Natural killer cell (primary cell): ENCODE data around the gene PROM1. TPM values are rescaled to one million over a fixed set of nuclear protein-coding genes. Genes with fewer than 3 reads are reported as not detected.

Source experiments
- ATAC-seq, 3 donors: fragments of 150-1000 bp in 2 of 3; fragments of 200-7000 bp in 1 of 3; cut with Tn5 transposase; 1 replicate in 1 of 3; 2 replicates in 2 of 3; pipeline ENCODE4 v1.10.0; 2021; ENCODE audit warnings: mild to moderate bottlenecking in 2 of 3, moderate library complexity in 2 of 3
- DNase-seq, 2 donors: peaks; one replicate each; pipeline versions ENCODE4 v3.0.0 to v3.0.0-alpha.2; 2013 to 2021; ENCODE audit warnings: mixed read lengths in 1 of 2
- H3K27ac ChIP-seq: one replicate; pipeline ENCODE4 v1.5.1; 2013; ENCODE audit warnings: mild to moderate bottlenecking, low read length
- H3K27me3 ChIP-seq: one replicate; pipeline ENCODE4 v1.6.1; 2013; ENCODE audit warnings: low read length; ENCODE audit not compliant: control insufficient read depth, insufficient read depth
- H3K36me3 ChIP-seq: one replicate; pipeline ENCODE4 v1.6.1; 2013; ENCODE audit warnings: low read length; ENCODE audit not compliant: control insufficient read depth, insufficient read depth
- H3K4me1 ChIP-seq: one replicate; pipeline ENCODE4 v1.6.1; 2013; ENCODE audit warnings: low read length; ENCODE audit not compliant: control insufficient read depth, insufficient read depth
- H3K4me3 ChIP-seq: one replicate; pipeline ENCODE4 v1.5.1; 2013; ENCODE audit warnings: low read length
- H3K9me3 ChIP-seq: one replicate; pipeline ENCODE4 v1.6.1; 2013; ENCODE audit warnings: low read length; ENCODE audit not compliant: control insufficient read depth, insufficient read depth
- H3K27ac Mint-ChIP-seq, 2 donors: one replicate each; pipeline ENCODE4 v1.8.0; 2022; ENCODE audit warnings: mild to moderate bottlenecking in 2 of 2, mixed read lengths in 2 of 2, moderate library complexity in 1 of 2
- H3K27me3 Mint-ChIP-seq, 2 donors: one replicate each; pipeline ENCODE4 v1.8.0; 2022; ENCODE audit warnings: low read depth in 2 of 2, mixed read lengths in 2 of 2
- H3K36me3 Mint-ChIP-seq: one replicate; pipeline ENCODE4 v1.8.0; 2022; ENCODE audit warnings: mixed read lengths
- H3K4me1 Mint-ChIP-seq, 2 donors: one replicate each; pipeline ENCODE4 v1.8.0; 2022; ENCODE audit warnings: mixed read lengths in 2 of 2
- H3K4me3 Mint-ChIP-seq: one replicate; pipeline ENCODE4 v1.8.0; 2022; ENCODE audit warnings: mild to moderate bottlenecking, moderate library complexity, mixed read lengths
- H3K9me3 Mint-ChIP-seq, 2 donors: one replicate each; pipeline ENCODE4 v1.8.0; 2022; ENCODE audit warnings: mixed read lengths in 2 of 2
- WGBS: methylation state at CpG from one replicate; pipeline ENCODE4 v1.1.7; 2013; ENCODE audit warnings: missing lambda C conversion rate; ENCODE audit not compliant: insufficient coverage; 5-methylcytosine and 5-hydroxymethylcytosine counted together
- intact Hi-C: fragments of 100-400 bp; cut with micrococcal nuclease; formaldehyde crosslinking; loops from one replicate; pipeline ENCODE4 v1.14.2; 2022
- total RNA-seq, 4 donors: library from RNA; stranded (reverse); fragments of 120-200 nt in 1 of 4; gene quantifications; one replicate each; pipeline versions ENCODE4 v1.2.3 to v1.2.4, GENCODE V29; 2013 to 2022
- TF ChIP-seq, protein P1 (sequence below): fragments of 200-600 bp; IDR thresholded peaks from one replicate; pipeline ENCODE4 v1.8.0; 2022; ENCODE audit warnings: antibody characterized with exemption

The PROM1 gene
- total RNA-seq, 3 donors from 2014 or later (not counting 1 experiment from before 2014, with no cell fraction given) = not detected

DNA sequence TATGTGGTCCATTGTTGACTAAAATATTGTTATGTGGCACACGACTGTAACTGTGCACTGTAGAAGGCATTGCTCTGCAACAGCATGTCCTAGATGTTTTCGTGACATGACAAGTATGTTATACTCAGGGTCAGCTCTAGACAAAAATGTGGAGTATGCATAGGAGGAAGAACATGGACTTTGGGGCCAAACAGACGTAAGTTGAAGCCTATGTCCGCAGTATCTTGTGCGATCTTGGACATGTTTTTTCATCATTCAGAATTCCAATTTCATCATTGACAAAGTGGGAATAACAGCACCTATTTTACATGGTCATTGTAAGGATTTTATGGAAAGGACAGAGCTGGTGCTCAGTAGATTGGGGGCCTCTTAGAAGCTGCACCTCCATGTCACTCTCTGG, 27.7 kb upstream of the PROM1 start:
- Mint-ChIP-seq H3K36me3 (no peaks in the 10 kb centered on the region), H3K9me3 (no peaks in the 10 kb centered on the region), H3K4me1 (no peaks in the 10 kb centered on the region), H3K27ac (no peak overlapping the region), H3K4me3 (no peak overlapping the region), H3K27me3 (peaks cover 12 to 27% of the 10 kb centered on the region in 2 donors)
- ATAC-seq (no peak), DNase-seq (no peak)
- 97% methylated on average over 5 of the region's 5 CpGs for WGBS
- Histone ChIP-seq H3K36me3 (no peaks in the 10 kb centered on the region), H3K4me3 (no peak overlapping the region), H3K27ac (no peak overlapping the region), H3K27me3 (no peaks in the 10 kb centered on the region), H3K4me1 (no peaks in the 10 kb centered on the region), H3K9me3 (no peaks in the 10 kb centered on the region)
- intact Hi-C loops = no loop called here
- TF ChIP-seq, protein P1, sequence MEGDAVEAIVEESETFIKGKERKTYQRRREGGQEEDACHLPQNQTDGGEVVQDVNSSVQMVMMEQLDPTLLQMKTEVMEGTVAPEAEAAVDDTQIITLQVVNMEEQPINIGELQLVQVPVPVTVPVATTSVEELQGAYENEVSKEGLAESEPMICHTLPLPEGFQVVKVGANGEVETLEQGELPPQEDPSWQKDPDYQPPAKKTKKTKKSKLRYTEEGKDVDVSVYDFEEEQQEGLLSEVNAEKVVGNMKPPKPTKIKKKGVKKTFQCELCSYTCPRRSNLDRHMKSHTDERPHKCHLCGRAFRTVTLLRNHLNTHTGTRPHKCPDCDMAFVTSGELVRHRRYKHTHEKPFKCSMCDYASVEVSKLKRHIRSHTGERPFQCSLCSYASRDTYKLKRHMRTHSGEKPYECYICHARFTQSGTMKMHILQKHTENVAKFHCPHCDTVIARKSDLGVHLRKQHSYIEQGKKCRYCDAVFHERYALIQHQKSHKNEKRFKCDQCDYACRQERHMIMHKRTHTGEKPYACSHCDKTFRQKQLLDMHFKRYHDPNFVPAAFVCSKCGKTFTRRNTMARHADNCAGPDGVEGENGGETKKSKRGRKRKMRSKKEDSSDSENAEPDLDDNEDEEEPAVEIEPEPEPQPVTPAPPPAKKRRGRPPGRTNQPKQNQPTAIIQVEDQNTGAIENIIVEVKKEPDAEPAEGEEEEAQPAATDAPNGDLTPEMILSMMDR = no peak

DNA sequence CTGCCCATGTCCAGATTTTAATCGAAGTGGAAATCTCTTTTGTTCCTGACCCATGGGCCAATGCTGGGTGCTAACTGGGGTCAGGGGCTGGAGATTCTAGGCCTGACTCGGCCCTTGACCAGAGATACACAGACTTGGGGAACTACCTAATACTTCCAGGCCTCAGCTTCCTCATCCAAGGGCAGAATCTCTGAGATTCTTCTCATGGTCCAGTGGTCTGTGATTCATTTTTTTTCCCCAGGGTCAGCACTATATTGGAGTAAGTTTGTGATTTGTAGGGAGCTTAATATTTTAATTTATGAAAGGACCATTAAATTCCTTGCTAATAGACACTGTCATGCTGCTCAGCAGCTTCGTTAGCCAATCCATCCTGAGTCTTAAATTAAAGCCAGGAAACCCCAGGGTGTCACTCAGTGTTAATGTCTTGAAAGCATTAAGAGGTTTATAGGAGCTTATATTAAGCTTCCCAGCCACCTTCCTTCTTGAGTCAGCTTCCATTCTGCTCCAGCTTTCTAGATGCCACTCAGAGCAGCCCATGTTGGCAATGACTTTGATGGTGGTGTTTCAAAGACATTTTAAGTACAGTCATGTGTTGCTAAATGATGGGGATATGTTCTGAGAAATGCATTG, 27.0 kb upstream of the PROM1 start:
- no peaks in the 10 kb centered on the region for H3K4me1 ChIP-seq
- H3K4me3 ChIP-seq = no peak overlapping the region
- no peak overlapping the region for H3K27ac ChIP-seq
- H3K36me3 Mint-ChIP-seq = no peaks in the 10 kb centered on the region
- no peak overlapping the region for H3K27ac Mint-ChIP-seq
- peaks cover 12 to 20% of the 10 kb centered on the region in 2 donors for H3K27me3 Mint-ChIP-seq
- intact Hi-C loops = no loop called here
- TF ChIP-seq, protein P1 = no peak
- H3K27me3 ChIP-seq = no peaks in the 10 kb centered on the region
- H3K4me3 Mint-ChIP-seq = no peak overlapping the region
- H3K9me3 Mint-ChIP-seq = no peaks in the 10 kb centered on the region
- no peaks in the 10 kb centered on the region for H3K4me1 Mint-ChIP-seq
- DNase-seq = no peak
- ATAC-seq = no peak
- no peaks in the 10 kb centered on the region for H3K9me3 ChIP-seq
- WGBS = 57% methylated on average over 3 of the region's 3 CpGs
- H3K36me3 ChIP-seq = no peaks in the 10 kb centered on the region

DNA sequence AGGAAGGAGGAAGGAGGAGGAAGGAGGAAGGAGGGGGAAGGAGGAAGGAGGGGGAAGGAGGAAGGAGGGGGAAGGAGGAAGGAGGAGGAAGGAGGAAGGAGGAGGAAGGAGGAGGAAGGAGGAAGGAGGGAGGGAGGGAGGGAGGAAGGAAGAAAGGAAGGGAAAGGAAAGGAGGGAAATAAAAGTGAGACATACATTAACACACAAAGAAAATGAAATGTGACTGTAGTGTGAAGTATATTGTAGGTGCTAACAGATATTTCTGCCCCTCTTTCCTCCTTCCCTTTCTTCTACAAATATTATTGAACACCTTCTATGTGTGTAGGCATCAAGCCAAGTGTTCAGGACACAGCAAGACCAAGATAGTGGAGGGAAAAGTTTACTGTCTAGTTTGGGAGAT, 26.4 kb upstream of the PROM1 start:
- no peaks in the 10 kb centered on the region for H3K4me1 Mint-ChIP-seq
- Histone ChIP-seq H3K9me3 (no peaks in the 10 kb centered on the region), H3K36me3 (no peaks in the 10 kb centered on the region), H3K27ac (no peak overlapping the region), H3K4me3 (no peak overlapping the region), H3K27me3 (no peaks in the 10 kb centered on the region), H3K4me1 (no peaks in the 10 kb centered on the region)
- H3K27me3 Mint-ChIP-seq = peaks cover 12 to 18% of the 10 kb centered on the region in 2 donors
- H3K4me3 Mint-ChIP-seq = no peak overlapping the region
- no peaks in the 10 kb centered on the region for H3K36me3 Mint-ChIP-seq
- intact Hi-C loops = no loop called here
- ATAC-seq (no peak), DNase-seq (no peak)
- H3K9me3 Mint-ChIP-seq = no peaks in the 10 kb centered on the region
- H3K27ac Mint-ChIP-seq = no peak overlapping the region
- TF ChIP-seq, protein P1 = no peak

DNA sequence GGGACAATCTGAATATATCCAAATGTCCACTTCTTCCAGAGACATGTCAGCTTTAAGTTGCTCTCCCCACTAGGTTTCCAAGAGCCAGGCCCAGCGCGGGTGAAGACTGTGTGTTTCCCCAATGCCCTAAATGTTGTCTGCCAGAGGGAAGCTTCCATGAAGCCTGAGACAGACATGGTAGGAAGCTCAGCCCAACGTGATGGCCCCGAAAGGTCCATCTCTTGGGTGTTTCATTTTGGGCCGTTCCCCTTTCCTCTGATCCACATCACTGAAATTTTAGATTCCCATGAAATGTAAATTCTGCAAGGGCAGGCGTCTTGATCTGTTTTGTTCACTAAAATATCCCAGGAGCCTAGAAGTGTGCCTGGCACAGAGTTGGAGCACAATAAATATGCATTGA, 25.4 kb upstream of the PROM1 start:
- Histone ChIP-seq H3K4me1 (no peaks in the 10 kb centered on the region), H3K4me3 (no peak overlapping the region), H3K9me3 (no peaks in the 10 kb centered on the region), H3K27ac (no peak overlapping the region), H3K27me3 (no peaks in the 10 kb centered on the region), H3K36me3 (no peaks in the 10 kb centered on the region)
- H3K4me3 Mint-ChIP-seq = no peak overlapping the region
- TF ChIP-seq, protein P1 = no peak
- no peak overlapping the region for H3K27ac Mint-ChIP-seq
- DNase-seq (no peak), ATAC-seq (no peak)
- H3K4me1 Mint-ChIP-seq = no peaks in the 10 kb centered on the region
- no peaks in the 10 kb centered on the region for H3K9me3 Mint-ChIP-seq
- H3K27me3 Mint-ChIP-seq = peaks cover 8 to 18% of the 10 kb centered on the region in 2 donors
- H3K36me3 Mint-ChIP-seq = no peaks in the 10 kb centered on the region
- intact Hi-C loops = no loop called here
- 91% methylated on average over 6 of the region's 6 CpGs for WGBS
